Astrocyte of the spinal cord (primary cell): Measurements from ENCODE around the gene MCTP1.

ENCODE experiments used
- DNase-seq: peaks from one replicate; pipeline ENCODE4 v3.0.0; 2011; ENCODE audit warnings: low read depth, low spot score
- H3K4me3 ChIP-seq: 2 replicates; pipeline ENCODE4 v1.5.1; 2011; ENCODE audit warnings: low read depth, mild to moderate bottlenecking, low read length, moderate library complexity
- CTCF ChIP-seq: IDR thresholded peaks from 2 replicates; pipeline ENCODE4 v1.5.1; 2012; ENCODE audit warnings: low read depth, mild to moderate bottlenecking, low read length, inconsistent platforms
- in situ Hi-C: cut with HindIII; loops from 2 replicates; pipeline ENCODE4 v1.10.0; 2017; ENCODE audit warnings: low sequenced_read_pairs

MCTP1 gene

GRCh38 chr5:95035891-95036685 lies 248.8 kb downstream of the MCTP1 start:
- DNase-seq: peak; percentile 8
- in situ Hi-C loops: no loop called here

GRCh38 chr5:95032801-95033200 lies 252.1 kb downstream of the MCTP1 start:
- no peak overlapping the region for H3K4me3 ChIP-seq
- TF ChIP-seq CTCF: no peak
- no peak for DNase-seq
- in situ Hi-C loops: no loop called here

More at GRCh38 chr5:95035891-95036685, 248.8 kb downstream of the MCTP1 start:
- TF ChIP-seq CTCF: no peak
- no peak overlapping the region for H3K4me3 ChIP-seq

- in situ Hi-C loops: no loop called here
Observed at GRCh38 chr5:95029569-95030366, 255.1 kb downstream of the MCTP1 start.

GRCh38 chr5:95027775-95028174 lies 257.1 kb downstream of the MCTP1 start:
- in situ Hi-C loops: no loop called here
- H3K4me3 ChIP-seq: no peak overlapping the region

More at GRCh38 chr5:95029569-95030366, 255.1 kb downstream of the MCTP1 start:
- no peak overlapping the region for H3K4me3 ChIP-seq
- DNase-seq: no peak
- no peak for TF ChIP-seq CTCF

GRCh38 chr5:95027151-95027721 lies 257.7 kb downstream of the MCTP1 start:
- no peak for DNase-seq
- no peak for TF ChIP-seq CTCF
- in situ Hi-C loops: no loop called here
- H3K4me3 ChIP-seq: no peak overlapping the region

More at GRCh38 chr5:95027775-95028174, 257.1 kb downstream of the MCTP1 start:
- DNase-seq: no peak
- no peak for TF ChIP-seq CTCF

GRCh38 chr5:95026718-95027117 lies 258.2 kb downstream of the MCTP1 start:
- TF ChIP-seq CTCF: no peak
- DNase-seq: no peak
- no peak overlapping the region for H3K4me3 ChIP-seq
- in situ Hi-C loops: no loop called here
